Measurements from ENCODE around the gene NOP53.

DNA sequence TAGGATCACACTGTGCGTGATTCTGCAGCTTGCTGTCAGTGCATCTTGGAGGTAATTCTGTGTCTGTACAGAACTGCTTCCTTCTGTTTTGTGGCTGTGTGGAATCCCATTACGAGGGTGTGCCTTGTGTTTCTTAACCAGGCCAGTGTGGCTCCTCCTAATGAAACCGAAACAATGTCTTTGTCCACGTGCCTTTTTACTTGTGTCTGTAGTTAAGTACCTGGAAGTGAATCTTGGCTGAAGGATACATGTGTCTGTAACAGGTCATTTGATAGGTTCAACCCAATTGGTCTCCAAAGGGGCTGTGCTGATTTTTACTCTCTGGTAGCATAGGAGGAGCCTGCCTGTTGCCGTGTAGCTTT is 13.1 kb downstream of the NOP53 start:
- TF ChIP-seq, protein P1, sequence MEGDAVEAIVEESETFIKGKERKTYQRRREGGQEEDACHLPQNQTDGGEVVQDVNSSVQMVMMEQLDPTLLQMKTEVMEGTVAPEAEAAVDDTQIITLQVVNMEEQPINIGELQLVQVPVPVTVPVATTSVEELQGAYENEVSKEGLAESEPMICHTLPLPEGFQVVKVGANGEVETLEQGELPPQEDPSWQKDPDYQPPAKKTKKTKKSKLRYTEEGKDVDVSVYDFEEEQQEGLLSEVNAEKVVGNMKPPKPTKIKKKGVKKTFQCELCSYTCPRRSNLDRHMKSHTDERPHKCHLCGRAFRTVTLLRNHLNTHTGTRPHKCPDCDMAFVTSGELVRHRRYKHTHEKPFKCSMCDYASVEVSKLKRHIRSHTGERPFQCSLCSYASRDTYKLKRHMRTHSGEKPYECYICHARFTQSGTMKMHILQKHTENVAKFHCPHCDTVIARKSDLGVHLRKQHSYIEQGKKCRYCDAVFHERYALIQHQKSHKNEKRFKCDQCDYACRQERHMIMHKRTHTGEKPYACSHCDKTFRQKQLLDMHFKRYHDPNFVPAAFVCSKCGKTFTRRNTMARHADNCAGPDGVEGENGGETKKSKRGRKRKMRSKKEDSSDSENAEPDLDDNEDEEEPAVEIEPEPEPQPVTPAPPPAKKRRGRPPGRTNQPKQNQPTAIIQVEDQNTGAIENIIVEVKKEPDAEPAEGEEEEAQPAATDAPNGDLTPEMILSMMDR (IDR thresholded peaks at IDR 0.05; ENCODE audit: low read depth, low read length), result no peak
- TF ChIP-seq EZH2phosphoT487 (IDR thresholded peaks at IDR 0.05; ENCODE audit: low read depth), result no peak

Data from OCI-LY3 (cell line).